GM13977 (cell line): ENCODE results near the gene C1QTNF6.

Source experiments
- DNase-seq: peaks from one replicate; pipeline ENCODE4 v3.0.0; 2012; ENCODE audit warnings: low spot score
- CTCF ChIP-seq: IDR thresholded peaks from 2 replicates; pipeline ENCODE4 v1.5.1; 2012; ENCODE audit warnings: mild to moderate bottlenecking, control low read depth; ENCODE audit not compliant: insufficient read depth; ENCODE audit errors: extremely low read depth, missing control alignments
- in situ Hi-C: fragments of 300-500 bp; cut with MboI; formaldehyde crosslinking; loops from one replicate; pipeline ENCODE4 v1.12.0; 2022; ENCODE audit warnings: low sequenced_read_pairs, low pct_unique_long_range_greater_than_20kb, mixed read lengths, inconsistent platforms; ENCODE audit not compliant: unreplicated experiment

C1QTNF6 gene

GRCh38 chr22:37162221-37163095 lies 25.6 kb downstream of the C1QTNF6 start:
- in situ Hi-C loops: no loop called here
- DNase-seq: peak; percentile 87

GRCh38 chr22:37161443-37161842 lies 26.6 kb downstream of the C1QTNF6 start:
- no peak for DNase-seq
- no peak for TF ChIP-seq CTCF
- in situ Hi-C loops: no loop called here

More at GRCh38 chr22:37162221-37163095, 25.6 kb downstream of the C1QTNF6 start:
- TF ChIP-seq CTCF: peak; percentile 4

- in situ Hi-C loops: no loop called here
- no peak for DNase-seq
- TF ChIP-seq CTCF: no peak
Measured at GRCh38 chr22:37160027-37160426, 28.0 kb downstream of the C1QTNF6 start.

GRCh38 chr22:37158963-37159290 lies 29.1 kb downstream of the C1QTNF6 start:
- in situ Hi-C loops: no loop called here
- no peak for DNase-seq
- TF ChIP-seq CTCF: no peak

DNA sequence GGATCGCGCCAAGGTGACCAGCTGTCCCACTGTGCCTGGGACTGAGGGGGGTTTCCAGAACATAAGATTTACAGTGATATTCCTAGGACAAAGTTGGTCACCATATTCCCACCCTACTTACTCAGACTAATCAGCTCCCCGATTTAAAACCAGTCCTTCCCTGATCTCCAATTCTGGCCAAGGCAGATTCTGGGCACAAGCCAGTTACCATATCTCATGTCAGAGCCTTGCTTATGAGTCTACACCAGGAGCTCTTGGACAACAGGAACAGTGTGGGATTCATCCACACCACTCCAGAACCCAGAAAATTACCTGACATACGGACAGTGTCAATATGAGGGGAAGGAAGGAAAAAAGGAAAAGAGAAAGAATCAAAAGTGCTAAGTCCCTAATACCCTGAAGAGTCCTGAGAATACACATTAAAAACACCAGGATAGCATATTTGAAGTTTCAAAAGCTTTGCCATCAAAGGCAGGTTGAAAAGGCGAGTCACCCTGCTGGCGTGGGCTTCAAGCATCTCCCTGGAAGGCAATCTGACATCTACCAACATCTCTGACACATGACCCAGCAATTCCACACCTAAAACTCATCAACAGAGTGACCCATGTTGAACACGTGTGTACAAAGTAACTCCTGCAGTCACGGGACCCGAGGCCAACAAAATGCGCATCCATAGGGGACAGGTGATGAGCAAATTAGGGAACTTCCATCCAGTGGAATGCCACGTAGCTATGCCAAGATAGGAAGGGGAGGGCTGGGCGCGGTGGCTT lies 30.3 kb downstream of the C1QTNF6 start:
- in situ Hi-C loops: no loop called here
- no peak for DNase-seq
- no peak for TF ChIP-seq CTCF

- in situ Hi-C loops: no loop called here
- TF ChIP-seq CTCF: no peak
- no peak for DNase-seq
Measured at GRCh38 chr22:37156686-37157435, 31.2 kb downstream of the C1QTNF6 start.
